ENCODE measurements around the gene ASTN2. TPM values are rescaled to one million over a fixed set of nuclear protein-coding genes. Genes with fewer than 3 reads are reported as not detected.
A peak's percentile ranks its signal among the peaks of the same experiment; 100 is the strongest.

Gene ASTN2
- total and polyA plus RNA-seq, 9 of the 15 experiments (the other 6 are each of a cell fraction or from before 2014, with no cell fraction given): 0.56 to 3.5 (median 1.9) TPM

DNA sequence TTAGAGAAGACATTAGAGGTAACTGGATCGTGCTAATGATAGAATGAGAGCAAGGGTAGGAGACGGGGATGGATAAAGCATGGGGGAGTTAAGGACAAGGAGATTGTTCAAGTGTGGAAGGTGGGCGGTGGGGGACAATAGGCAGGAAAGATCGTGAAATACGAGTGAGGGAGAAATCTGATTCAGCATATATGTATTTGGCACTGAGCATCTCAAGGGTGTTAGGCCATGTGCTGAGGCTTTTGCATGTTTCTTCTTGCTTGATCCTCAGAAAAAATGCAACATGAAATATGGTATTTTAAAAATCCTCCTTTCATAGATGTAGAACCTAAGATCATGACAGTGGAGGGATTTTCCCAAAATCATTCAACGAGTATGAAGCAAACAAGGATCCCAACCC lies 1020.8 kb downstream of the ASTN2 start (continued):
- TF ChIP-seq ZNF133 (CRISPR knock-in tag; IDR thresholded peaks at IDR 0.05) (no peak), MGA (IDR thresholded peaks at IDR 0.05) (peak; percentile 85), ZNF561 (CRISPR knock-in tag; conservative IDR thresholded peaks at IDR 0.05) (0 out of 2 replicates have a peak, but pooled peaks have one; percentile 11)

Measured in K562 (cell line).